Mesodermal cell (in vitro differentiated cells): ENCODE measurements around the gene FOXP1.

Experiments used
- H3K27ac ChIP-seq: 2 replicates; pipeline ENCODE4 v1.7.0; 2013; ENCODE audit warnings: mild to moderate bottlenecking, low read depth, low read length, moderate library complexity; ENCODE audit not compliant: severe bottlenecking
- H3K36me3 ChIP-seq: 2 replicates; pipeline ENCODE4 v1.7.1; 2013; ENCODE audit warnings: mild to moderate bottlenecking, low read length, moderate library complexity; ENCODE audit not compliant: control insufficient read depth, insufficient read depth
- H3K4me1 ChIP-seq: one replicate; pipeline ENCODE4 v1.7.1; 2013; ENCODE audit warnings: mild to moderate bottlenecking, low read length; ENCODE audit not compliant: insufficient read depth, control insufficient read depth, poor library complexity, severe bottlenecking
- H3K4me3 ChIP-seq: 2 replicates; pipeline ENCODE4 v1.7.0; 2013; ENCODE audit warnings: low read length, control low read depth, mild to moderate bottlenecking; ENCODE audit not compliant: insufficient read depth, poor library complexity, severe bottlenecking; ENCODE audit errors: extremely low read depth
- H3K9me3 ChIP-seq: 2 replicates; pipeline ENCODE4 v1.7.1; 2013; ENCODE audit warnings: mild to moderate bottlenecking, low read length, moderate library complexity; ENCODE audit not compliant: control insufficient read depth
- WGBS, 2 experiments: methylation state at CpG; one replicate each; pipeline ENCODE4 v1.1.5; 2013; ENCODE audit warnings: missing lambda C conversion rate in 2 of 2; ENCODE audit not compliant: insufficient coverage in 2 of 2; 5-methylcytosine and 5-hydroxymethylcytosine counted together

FOXP1 gene

DNA sequence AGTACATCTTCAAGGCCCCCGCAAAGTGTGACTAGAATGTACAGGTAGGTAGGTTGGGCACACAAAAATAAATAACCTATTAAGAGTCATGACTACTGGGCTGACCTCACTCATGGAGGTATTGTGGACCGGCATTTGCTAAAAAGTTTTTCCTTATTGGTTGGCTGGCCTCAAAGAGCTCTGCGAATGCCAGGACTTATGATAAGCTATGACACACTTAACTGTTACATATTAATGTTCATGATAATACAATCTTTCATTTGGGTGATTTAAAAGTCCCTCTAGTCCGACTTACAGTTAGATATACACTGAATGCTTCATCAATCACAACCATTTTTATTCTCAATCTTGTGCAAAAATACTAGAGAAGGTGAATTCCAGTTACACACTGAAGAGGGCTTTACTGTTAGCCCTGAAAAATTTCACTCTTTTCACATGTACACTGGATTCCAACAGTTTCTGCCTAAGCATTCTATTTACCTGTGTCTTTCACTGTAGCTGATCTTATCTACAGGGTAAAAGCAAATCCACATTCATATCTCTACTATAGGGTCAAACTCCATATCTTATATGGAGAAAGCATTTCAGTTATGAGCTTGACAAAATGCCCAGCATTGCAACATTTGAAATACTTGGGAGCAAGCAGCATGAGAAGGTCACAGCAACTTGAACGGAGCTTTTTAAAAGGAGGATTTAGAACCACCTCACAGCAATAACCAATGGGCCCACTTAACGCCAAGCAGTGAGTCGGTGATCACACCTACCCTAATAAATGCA, 329.1 kb downstream of the FOXP1 start:
- Histone ChIP-seq H3K9me3 (no peaks in the 10 kb centered on the region), H3K4me3 (no peak overlapping the region), H3K36me3 (no peaks in the 10 kb centered on the region), H3K27ac (no peak overlapping the region), H3K4me1 (peaks cover 4% of the 10 kb centered on the region)
- 97 to 100% methylated on average over 3 of the region's 7 CpGs for WGBS, 2 experiments

DNA sequence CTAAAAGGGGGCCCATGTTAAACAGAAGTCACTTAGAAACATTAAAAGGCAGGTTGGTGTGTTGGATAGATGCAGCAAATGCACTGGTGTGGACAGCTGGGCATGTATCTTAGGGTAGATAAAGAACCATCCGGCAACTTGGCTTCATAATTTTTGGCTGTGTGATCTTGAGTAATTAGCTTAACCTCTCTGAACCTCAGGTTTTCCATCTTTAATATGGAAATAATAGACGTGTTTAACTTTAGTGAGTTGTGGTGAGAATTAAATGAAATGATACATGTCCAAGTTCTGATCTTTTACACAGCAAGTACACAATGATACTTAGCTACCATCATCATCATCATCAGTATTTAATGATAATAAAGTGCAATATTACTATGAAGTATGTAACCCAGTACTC, 330.4 kb downstream of the FOXP1 start:
- Histone ChIP-seq H3K36me3 (no peaks in the 10 kb centered on the region), H3K4me1 (no peaks in the 10 kb centered on the region), H3K27ac (no peak overlapping the region), H3K9me3 (no peaks in the 10 kb centered on the region), H3K4me3 (no peak overlapping the region)
- 100% methylated on average over 1 of the region's 2 CpGs; no CpG with 5 or more reads in 1 of the 2 experiments for WGBS, 2 experiments

DNA sequence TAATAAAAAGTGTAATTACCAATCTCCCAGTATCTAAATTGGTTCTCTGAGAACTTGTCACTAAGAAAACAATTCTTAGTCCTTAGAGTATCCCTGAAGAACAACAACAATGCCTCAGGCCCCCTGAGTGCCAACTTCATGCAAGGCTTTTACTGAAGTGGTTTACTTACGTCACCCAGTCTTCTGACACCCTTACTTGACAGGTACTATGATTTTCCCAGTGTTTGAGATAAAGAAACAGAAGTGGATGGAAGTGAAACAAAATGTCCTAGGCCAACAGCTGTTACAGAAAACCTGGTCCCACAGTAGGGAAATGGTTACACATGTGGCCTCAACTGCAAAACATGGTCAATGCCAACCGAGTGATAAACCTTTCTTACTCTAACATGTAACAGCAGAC, 331.1 kb downstream of the FOXP1 start:
- H3K4me3 ChIP-seq = no peak overlapping the region
- H3K4me1 ChIP-seq = no peaks in the 10 kb centered on the region
- no peaks in the 10 kb centered on the region for H3K9me3 ChIP-seq
- WGBS, 2 experiments = 85 to 89% methylated on average over 1 of the region's 2 CpGs
- no peaks in the 10 kb centered on the region for H3K36me3 ChIP-seq
- no peak overlapping the region for H3K27ac ChIP-seq

DNA sequence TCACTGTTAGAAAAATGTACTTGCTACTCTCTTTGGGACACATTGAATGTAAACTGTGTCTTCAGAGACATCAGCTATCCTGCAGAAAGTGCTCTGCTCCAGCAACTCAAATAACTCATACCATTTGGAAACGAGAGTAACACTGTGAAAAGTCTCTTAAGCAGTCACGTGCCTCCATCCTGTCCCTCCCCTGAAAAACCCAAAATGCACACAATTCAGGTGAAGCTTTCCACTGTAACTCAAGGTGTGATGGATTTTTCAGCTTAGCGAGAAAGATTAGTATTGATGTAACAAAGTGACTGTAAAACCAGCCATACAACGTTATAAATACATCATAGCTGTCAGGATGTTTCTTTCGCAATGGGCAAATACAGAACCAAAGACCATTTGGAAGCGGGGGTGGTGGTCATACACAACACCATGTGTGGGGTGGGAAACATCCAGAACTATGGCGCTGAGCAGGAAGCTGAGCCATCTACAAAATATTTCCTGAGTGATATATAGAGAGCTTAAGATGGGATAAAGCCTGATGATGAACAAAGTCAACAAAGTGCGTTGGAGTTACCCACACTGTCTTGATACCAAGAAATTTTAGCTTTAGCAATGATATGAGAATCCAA, 332.3 kb downstream of the FOXP1 start:
- Histone ChIP-seq H3K9me3 (no peaks in the 10 kb centered on the region), H3K27ac (no peak overlapping the region), H3K4me1 (peaks cover 4% of the 10 kb centered on the region), H3K36me3 (no peaks in the 10 kb centered on the region), H3K4me3 (no peak overlapping the region)
- 65 to 100% methylated on average over 2 to 4 of the region's 8 CpGs for WGBS, 2 experiments

DNA sequence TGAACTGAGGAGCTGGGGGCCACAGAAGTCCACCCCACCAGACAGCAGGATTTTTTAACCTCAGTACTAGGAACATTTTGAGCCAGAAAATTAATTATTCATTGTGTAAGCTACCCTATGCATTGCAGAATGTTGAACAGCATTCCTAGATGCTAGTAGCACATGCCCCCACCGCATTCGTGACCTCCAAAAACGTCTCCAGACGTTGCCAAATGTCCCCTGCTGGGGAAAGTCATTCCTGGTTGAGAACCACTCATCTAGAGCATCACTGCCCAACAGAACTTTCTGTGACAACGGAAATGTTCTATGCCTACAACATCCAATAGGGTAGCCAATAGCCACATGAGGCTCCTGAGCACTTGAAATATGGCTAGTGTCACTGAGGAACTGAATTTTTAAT, 333.5 kb downstream of the FOXP1 start:
- 81 to 90% methylated on average over 4 of the region's 5 CpGs for WGBS, 2 experiments
- Histone ChIP-seq H3K27ac (no peak overlapping the region), H3K4me3 (no peak overlapping the region), H3K4me1 (peaks cover 11% of the 10 kb centered on the region), H3K9me3 (no peaks in the 10 kb centered on the region), H3K36me3 (no peaks in the 10 kb centered on the region)

DNA sequence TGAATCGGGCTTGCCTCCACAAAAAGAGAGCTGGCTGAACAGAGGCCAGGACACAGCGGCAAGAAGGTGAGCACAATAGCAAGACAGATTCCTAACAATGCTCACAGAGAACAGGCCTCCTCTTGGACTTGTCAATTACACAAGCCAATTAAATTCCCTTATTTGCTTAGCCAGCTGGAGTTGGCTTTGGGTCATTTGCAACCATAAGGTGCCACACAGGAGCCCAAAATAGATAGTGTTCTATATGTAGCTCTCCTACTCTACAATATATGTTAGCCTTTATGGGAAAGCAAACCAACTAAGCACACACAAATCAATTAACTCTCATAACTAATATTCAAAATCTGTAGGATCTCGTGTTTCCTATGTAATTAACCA, 335.6 kb downstream of the FOXP1 start:
- no peaks in the 10 kb centered on the region for H3K9me3 ChIP-seq
- 100% methylated on average over 2 to 3 of the region's 3 CpGs for whole genome bisulfite sequencing, 2 experiments
- H3K27ac ChIP-seq = no peak overlapping the region
- H3K36me3 ChIP-seq = no peaks in the 10 kb centered on the region
- peaks cover 24% of the 10 kb centered on the region for H3K4me1 ChIP-seq
- H3K4me3 ChIP-seq = no peak overlapping the region

DNA sequence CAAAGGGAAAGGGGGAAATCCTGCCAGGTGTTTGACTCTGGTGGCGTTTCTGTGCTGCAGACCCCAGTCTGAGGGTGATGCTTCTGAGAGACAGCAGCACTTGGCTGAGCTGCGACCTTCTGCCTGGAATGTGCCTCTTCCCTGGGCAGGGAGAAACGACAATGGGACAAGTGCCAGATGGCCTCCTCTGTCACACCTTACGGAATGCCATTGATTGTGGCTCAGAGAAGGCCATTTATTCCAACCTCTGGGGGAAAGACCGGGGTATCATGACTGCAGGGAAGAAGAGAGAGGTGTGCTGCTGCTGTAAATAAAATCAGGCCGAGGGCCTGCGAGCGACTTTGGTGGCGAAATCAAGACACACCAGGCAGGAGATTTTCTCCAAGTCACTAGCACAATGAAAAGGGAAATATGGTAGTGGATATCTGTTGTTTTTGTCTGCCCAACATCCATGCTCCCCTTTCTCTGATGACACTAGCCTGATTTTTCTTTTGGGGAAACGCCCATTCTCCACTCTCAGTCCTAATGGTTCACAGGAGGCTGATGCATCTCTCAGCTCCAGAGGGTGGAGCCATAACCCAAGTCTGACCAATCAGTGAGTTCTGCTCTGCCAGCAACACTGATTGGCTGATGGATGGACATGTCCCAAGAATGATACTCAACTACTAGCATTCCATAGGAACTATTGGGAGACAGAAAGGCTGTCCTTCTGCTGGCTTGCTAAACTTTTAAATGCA, 336.1 kb downstream of the FOXP1 start:
- WGBS, 2 experiments = 74 to 76% methylated on average over 8 to 9 of the region's 10 CpGs
- Histone ChIP-seq H3K4me3 (no peak overlapping the region), H3K36me3 (no peaks in the 10 kb centered on the region), H3K9me3 (no peaks in the 10 kb centered on the region), H3K4me1 (peaks cover 24% of the 10 kb centered on the region), H3K27ac (peak overlapping the region; percentile 20)

DNA sequence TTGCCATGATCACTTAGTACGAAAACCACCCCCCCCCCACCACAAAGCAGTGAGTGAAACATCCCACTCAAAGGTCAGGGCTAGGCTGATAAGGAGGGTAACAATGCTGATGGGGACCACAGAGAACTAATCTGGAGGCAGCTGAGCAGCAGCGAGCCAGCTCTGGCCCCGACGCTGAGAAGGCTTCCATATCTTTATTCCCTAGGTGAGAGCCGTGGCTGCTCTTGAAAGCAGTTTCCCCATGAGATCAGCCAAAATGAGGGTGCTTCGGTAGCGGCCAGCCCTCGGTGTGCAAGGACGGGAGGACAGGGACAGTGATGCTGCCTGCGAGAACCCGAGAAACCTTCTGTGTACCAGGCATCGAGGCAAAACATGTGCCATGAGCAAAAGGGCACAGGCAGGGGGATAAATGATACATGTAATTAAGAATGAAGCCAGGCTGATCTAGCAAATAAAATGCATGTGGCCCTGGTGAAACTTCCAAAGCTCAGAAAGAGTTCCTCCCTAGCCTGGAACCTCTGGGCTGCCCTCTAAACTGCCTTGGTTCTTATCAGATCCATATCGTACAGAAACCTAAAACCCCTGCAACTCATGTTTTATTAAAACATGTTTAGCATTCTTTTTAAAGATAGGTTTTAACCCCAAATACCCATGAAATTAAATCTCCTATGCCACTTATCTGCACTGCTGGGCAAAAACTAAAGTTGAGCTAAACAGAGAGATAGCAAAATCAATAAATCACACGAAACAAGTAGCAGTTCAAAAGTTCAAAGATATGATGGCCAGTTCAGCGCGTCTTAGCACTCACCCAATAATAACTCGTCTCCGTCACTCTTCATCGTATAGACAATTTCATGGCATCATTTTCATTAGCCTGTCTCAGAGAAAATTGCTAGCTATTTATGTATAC, 337.3 kb downstream of the FOXP1 start:
- Histone ChIP-seq H3K4me1 (peaks cover 24% of the 10 kb centered on the region), H3K27ac (peak overlapping the region; percentile 33), H3K9me3 (no peaks in the 10 kb centered on the region), H3K4me3 (no peak overlapping the region), H3K36me3 (no peaks in the 10 kb centered on the region)
- WGBS, 2 experiments = 59 to 64% methylated on average over 17 of the region's 19 CpGs

DNA sequence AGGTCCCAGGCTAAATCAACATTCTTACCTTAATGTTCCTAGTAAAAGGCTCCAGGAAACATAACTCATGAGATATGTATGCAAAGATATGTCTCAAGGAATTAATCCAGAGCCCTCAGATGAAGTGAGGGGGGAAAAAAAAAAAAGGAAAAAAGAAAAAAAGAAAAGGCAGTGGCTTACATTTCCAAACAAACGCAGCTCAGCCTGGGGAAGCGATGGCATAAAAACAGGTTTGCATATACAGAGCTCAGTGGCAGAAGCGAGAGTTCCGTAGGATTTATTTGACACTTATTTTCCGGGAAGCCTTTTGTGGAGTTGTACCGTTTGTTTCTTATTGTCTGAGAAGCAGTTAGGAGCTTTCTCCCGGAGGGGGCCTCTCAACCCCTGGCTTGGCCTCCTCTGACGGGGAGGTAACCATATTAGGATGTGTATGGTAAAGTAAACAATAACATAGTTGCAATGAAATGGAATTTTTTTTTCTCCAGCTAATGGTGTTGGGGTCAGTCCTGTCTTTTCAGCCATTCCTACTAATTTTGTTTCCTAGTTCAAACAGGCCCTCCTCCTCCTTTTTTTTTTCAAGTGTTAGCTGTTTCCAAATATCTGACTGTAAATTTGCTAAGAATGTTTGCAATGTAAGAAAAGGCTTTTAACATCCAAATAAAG, 338.6 kb downstream of the FOXP1 start:
- H3K9me3 ChIP-seq = no peaks in the 10 kb centered on the region
- H3K27ac ChIP-seq = peak overlapping the region; percentile 67
- WGBS, 2 experiments = 8 to 15% methylated on average over 5 to 6 of the region's 8 CpGs
- H3K36me3 ChIP-seq = no peaks in the 10 kb centered on the region
- H3K4me3 ChIP-seq = no peak overlapping the region
- peaks cover 24% of the 10 kb centered on the region for H3K4me1 ChIP-seq
